HEK293T (cell line): ENCODE measurements around the gene NPPC.
"Not testable (repeated sequence)": the region's sequence is repeated elsewhere in the genome, so short reads cannot be mapped to it uniquely, and the experiment has no call there.

Source experiments
- CTCF ChIA-PET: fragments of 350-600 bp; formaldehyde crosslinking; extraction: SDS; loops from one replicate; lab custom pipeline; 2021; ENCODE audit warnings: antibody characterized with exemption, inconsistent platforms; lab: Yijun Ruan, JAX
- POLR2A ChIA-PET: fragments of 350-600 bp; formaldehyde crosslinking; extraction: SDS; loops from one replicate; lab custom pipeline; 2020; ENCODE audit warnings: antibody characterized with exemption, inconsistent platforms; lab: Yijun Ruan, JAX
- DNase-seq: peaks from one replicate; pipeline ENCODE4 v3.0.0; 2012; ENCODE audit warnings: mixed read lengths; ENCODE audit errors: extremely low spot score
- ARNT ChIP-seq: fragments of 450-650 bp; IDR thresholded peaks from 2 replicates; pipeline ENCODE4 v1.6.1; 2017; ENCODE audit warnings: mild to moderate bottlenecking
- BHLHE40 ChIP-seq: fragments of 450-650 bp; IDR thresholded peaks from 2 replicates; pipeline ENCODE4 v1.6.1; 2016; ENCODE audit warnings: mild to moderate bottlenecking, moderate library complexity, borderline replicate concordance
- CTBP1 ChIP-seq: fragments of 450-650 bp; IDR thresholded peaks from 2 replicates; pipeline ENCODE4 v1.6.1; 2016; ENCODE audit warnings: borderline replicate concordance
- ELF4 ChIP-seq: fragments of 450-650 bp; IDR thresholded peaks from 2 replicates; pipeline ENCODE4 v1.6.1; 2017; ENCODE audit warnings: antibody characterized with exemption
- FOXA1 ChIP-seq: fragments of 450-650 bp; IDR thresholded peaks from 2 replicates; pipeline ENCODE4 v1.6.1; 2016; ENCODE audit warnings: mild to moderate bottlenecking
- FOXK2 ChIP-seq: fragments of 450-650 bp; IDR thresholded peaks from 2 replicates; pipeline ENCODE4 v1.6.1; 2016; ENCODE audit warnings: mild to moderate bottlenecking
- FOXM1 ChIP-seq: fragments of 450-650 bp; IDR thresholded peaks from 2 replicates; pipeline ENCODE4 v1.6.1; 2017; ENCODE audit warnings: mild to moderate bottlenecking, borderline replicate concordance
- HDGF ChIP-seq: fragments of 450-650 bp; IDR thresholded peaks from 2 replicates; pipeline ENCODE4 v1.6.1; 2017; ENCODE audit warnings: antibody characterized with exemption, borderline replicate concordance
- L3MBTL2 ChIP-seq: fragments of 450-650 bp; conservative IDR thresholded peaks from 2 replicates; pipeline ENCODE4 v1.6.1; 2016; ENCODE audit warnings: mild to moderate bottlenecking
- LEF1 ChIP-seq: fragments of 450-650 bp; IDR thresholded peaks from 2 replicates; pipeline ENCODE4 v1.6.1; 2017; ENCODE audit warnings: mild to moderate bottlenecking, borderline replicate concordance
- NFRKB ChIP-seq: fragments of 450-650 bp; IDR thresholded peaks from 2 replicates; pipeline ENCODE4 v1.6.1; 2016; ENCODE audit warnings: mild to moderate bottlenecking, moderate library complexity
- PKNOX1 ChIP-seq: fragments of 450-650 bp; IDR thresholded peaks from 2 replicates; pipeline ENCODE4 v1.6.1; 2016
- SP1 ChIP-seq: fragments of 450-650 bp; IDR thresholded peaks from 2 replicates; pipeline ENCODE4 v1.6.1; 2017
- SUZ12 ChIP-seq: fragments of 450-650 bp; IDR thresholded peaks from 2 replicates; pipeline ENCODE4 v1.6.1; 2016; ENCODE audit warnings: mild to moderate bottlenecking
- TARDBP ChIP-seq: fragments of 450-650 bp; IDR thresholded peaks from 2 replicates; pipeline ENCODE4 v1.6.1; 2016
- ZNF384 ChIP-seq: fragments of 450-650 bp; IDR thresholded peaks from 2 replicates; pipeline ENCODE4 v1.6.1; 2016

Gene NPPC

DNA sequence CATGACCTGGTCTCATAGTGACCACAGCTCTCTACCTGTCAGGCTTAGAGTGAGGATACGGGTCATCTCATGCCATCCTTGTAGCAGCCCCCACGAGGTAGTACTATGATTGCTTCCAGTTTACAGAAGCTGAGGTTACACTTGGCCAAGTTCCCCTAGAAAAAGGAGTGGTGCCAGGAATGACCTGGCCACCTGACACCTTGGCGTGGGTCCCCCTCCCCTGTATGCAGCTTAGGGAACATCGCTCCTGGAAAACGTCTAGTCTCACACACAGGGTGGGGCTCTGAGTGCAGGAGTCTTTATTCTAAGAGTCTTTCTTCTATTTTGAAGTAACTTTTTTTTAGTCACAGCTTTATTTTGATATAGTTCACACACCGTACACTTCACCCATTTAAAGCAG lies 14.8 kb downstream of the NPPC start:
- TF ChIP-seq ARNT = no peak
- TF ChIP-seq NFRKB = no peak
- no peak for TF ChIP-seq L3MBTL2
- no peak for TF ChIP-seq BHLHE40
- TF ChIP-seq HDGF = no peak
- no peak for TF ChIP-seq SUZ12
- TF ChIP-seq FOXK2 = no peak
- TF ChIP-seq FOXA1 = no peak
- TF ChIP-seq FOXM1 = no peak
- TF ChIP-seq LEF1 = no peak
- TF ChIP-seq TARDBP = no peak
- no peak for TF ChIP-seq CTBP1
- TF ChIP-seq ZNF384 = no peak
- no peak for TF ChIP-seq SP1
- ChIA-PET POLR2A (no interaction called here), CTCF (interaction anchor here (3.0 kb wide), 1 partner anchor 10 kb away, joined by 13 read pairs; no protein-coding TSS in a partner anchor)
- DNase-seq = no peak

DNA sequence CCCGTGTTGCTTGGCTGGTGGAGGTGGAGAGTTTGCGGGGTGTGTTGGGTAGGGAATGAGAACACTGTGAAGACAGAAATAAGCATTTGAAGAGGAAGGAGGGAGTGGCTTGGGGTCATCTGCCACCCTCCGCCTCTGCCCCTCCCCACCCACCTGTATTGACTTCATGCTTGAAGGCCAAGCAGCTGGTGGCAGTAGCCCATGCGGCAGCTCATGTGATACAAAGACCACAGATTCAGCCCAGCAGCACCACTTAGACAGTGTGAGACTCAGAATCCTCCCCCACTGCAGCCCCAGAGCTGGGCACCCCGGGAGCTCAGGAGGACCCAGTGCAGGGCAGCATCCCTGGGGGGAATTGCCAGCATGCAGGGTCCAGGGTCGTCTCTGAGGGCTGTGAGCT lies 15.4 kb downstream of the NPPC start:
- ChIA-PET POLR2A (no interaction called here), CTCF (interaction anchor here (3.0 kb wide), 1 partner anchor 10 kb away, joined by 13 read pairs; no protein-coding TSS in a partner anchor)
- DNase-seq = no peak
- TF ChIP-seq CTBP1 (no peak), BHLHE40 (no peak), ZNF384 (no peak), SUZ12 (no peak), HDGF (no peak), FOXA1 (no peak), L3MBTL2 (no peak), LEF1 (no peak), FOXK2 (no peak), SP1 (no peak), ELF4 (no peak), NFRKB (no peak), ARNT (no peak), TARDBP (no peak)

GRCh38 chr2:231910161-231910560 lies 16.0 kb downstream of the NPPC start:
- POLR2A ChIA-PET, DNase-seq: not testable (repeated sequence)
- CTCF ChIA-PET = interaction anchor here (3.0 kb wide), 1 partner anchor 9 kb away, joined by 13 read pairs; no protein-coding TSS in a partner anchor

- TF ChIP-seq BHLHE40 = no peak
- TF ChIP-seq SUZ12 = no peak
- no peak for TF ChIP-seq FOXA1
- no peak for TF ChIP-seq ELF4
- no peak for TF ChIP-seq PKNOX1
- no peak for TF ChIP-seq TARDBP
- no peak for TF ChIP-seq ARNT
- TF ChIP-seq L3MBTL2 = no peak
- TF ChIP-seq NFRKB = no peak
- no peak for TF ChIP-seq ZNF384
- TF ChIP-seq HDGF = no peak
- no peak for TF ChIP-seq FOXK2
- TF ChIP-seq LEF1 = no peak
- no peak for TF ChIP-seq SP1
- POLR2A ChIA-PET = no interaction called here
- CTCF ChIA-PET = interaction anchor here (0.9 kb wide), 2 partner anchors 9 to 16 kb away, joined by 3 to 4 read pairs; no protein-coding TSS in a partner anchor
- DNase-seq = no peak
These were observed 16.6 kb downstream of the NPPC start for GRCh38 chr2:231909631-231910030.

GRCh38 chr2:231908584-231908983 lies 17.6 kb downstream of the NPPC start:
- DNase-seq = no peak
- ChIA-PET POLR2A (no interaction called here), CTCF (interaction anchor here (0.9 to 3.3 kb wide), 3 partner anchors 8 to 233 kb away, joined by 3 to 13 read pairs (median 4); no protein-coding TSS in a partner anchor)
- no peak for TF ChIP-seq FOXM1
- no peak for TF ChIP-seq SUZ12
- TF ChIP-seq ELF4 = no peak
- TF ChIP-seq LEF1 = no peak
- no peak for TF ChIP-seq FOXK2
- no peak for TF ChIP-seq CTBP1

DNA sequence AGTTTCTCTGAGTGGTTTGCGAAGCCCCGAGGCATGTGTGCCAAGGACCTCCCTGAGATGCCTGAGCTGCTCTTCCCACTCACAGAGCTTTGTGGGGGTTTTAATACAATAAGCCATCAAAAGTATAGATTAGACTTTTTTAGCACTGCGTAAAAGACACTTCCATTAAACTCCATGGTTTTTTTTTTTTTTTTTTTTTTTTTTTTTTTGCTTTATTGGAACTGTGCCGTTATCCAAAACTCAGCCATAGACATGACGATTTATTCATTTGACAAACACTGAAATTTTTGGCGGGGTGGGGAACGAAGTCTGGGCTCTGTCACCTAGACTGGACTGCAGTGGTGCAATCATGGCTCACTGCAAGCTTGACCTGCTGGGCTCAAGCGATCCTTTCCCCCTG lies 18.4 kb downstream of the NPPC start:
- CTCF ChIA-PET = interaction anchor here (0.6 to 3.3 kb wide), 2 partner anchors 234 to 264 kb away, joined by 3 to 13 read pairs; no protein-coding TSS in a partner anchor
- POLR2A ChIA-PET = no interaction called here
- TF ChIP-seq ARNT (no peak), ZNF384 (peak; percentile 43; the same call in 1 of the 2 replicates)
- no peak for DNase-seq

DNA sequence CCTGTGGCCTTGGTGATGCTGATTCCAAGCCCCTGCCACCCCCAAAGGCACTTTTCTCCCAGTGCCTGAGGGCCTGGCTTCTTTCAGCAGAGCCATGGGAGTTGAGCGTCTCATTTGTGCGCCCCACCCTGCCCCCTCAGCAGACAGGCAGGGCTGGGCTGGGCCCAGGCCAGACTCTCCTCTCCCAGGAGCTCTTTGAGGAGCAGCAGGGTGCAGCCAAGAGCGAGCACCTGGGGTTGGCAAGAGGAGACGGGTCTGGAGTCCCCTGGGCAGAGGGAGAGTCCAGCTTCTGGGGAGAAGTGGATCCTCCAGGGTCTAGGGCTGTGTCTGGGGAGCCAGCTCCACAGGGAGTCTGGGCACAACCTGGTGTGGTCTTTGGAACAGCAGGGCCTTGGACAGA lies 21.2 kb downstream of the NPPC start:
- TF ChIP-seq TARDBP = no peak
- no peak for TF ChIP-seq FOXA1
- no peak for TF ChIP-seq LEF1
- no peak for TF ChIP-seq SP1
- TF ChIP-seq FOXK2 = no peak
- TF ChIP-seq FOXM1 = no peak
- TF ChIP-seq L3MBTL2 = no peak
- TF ChIP-seq ZNF384 = no peak
- TF ChIP-seq ELF4 = no peak
- TF ChIP-seq HDGF = no peak
- no peak for TF ChIP-seq SUZ12
- POLR2A ChIA-PET = no interaction called here

DNA sequence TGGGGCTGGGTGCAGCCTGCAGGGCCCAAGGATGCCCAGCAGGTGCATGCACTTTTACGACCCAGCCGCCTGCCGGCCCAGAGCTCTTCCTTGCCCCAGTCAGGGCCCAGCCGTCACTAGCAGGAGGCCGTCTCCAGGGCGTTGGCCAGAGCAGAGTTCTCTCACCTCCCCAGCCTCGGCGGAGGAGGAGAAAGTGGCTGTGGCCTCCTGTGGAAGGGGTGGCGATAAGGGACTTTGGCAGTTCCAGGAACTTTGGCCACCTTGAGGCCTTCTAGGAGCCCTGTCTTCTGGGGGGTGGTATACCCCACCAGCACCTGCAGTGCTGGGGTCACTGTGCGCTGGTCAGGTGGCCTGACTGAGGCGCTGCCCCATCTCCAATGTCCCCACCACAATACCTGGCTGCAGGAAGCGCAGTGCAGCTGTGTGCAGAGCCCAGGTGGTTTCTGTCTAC lies 22.0 kb downstream of the NPPC start:
- no peak for DNase-seq
- CTCF ChIA-PET = no interaction called here
- TF ChIP-seq NFRKB (no peak), SP1 (no peak), ZNF384 (no peak), LEF1 (no peak), FOXK2 (no peak), SUZ12 (no peak), ARNT (no peak), ELF4 (no peak), PKNOX1 (no peak), FOXM1 (no peak), TARDBP (no peak), HDGF (no peak), CTBP1 (no peak), BHLHE40 (no peak), FOXA1 (no peak), L3MBTL2 (no peak)
- POLR2A ChIA-PET = no interaction called here

More for the DNA sequence above, 21.2 kb downstream of the NPPC start:
- CTCF ChIA-PET = interaction anchor here (0.7 to 3.3 kb wide), 3 partner anchors 236 to 462 kb away, joined by 3 to 13 read pairs (median 3); no protein-coding TSS in a partner anchor
- DNase-seq = no peak
